CD4-positive, alpha-beta memory T cell (primary cell): Measurements from ENCODE around the gene C17orf113. TPM values are rescaled to one million over a fixed set of nuclear protein-coding genes. Genes with fewer than 3 reads are reported as not detected.
A peak's percentile ranks its signal among the peaks of the same experiment; 100 is the strongest.

Experiments
- CTCF ChIA-PET: fragments of 350-600 bp; sonication (Branson Sonifier 250); formaldehyde crosslinking; loops from one replicate; lab custom pipeline; 2021; ENCODE audit warnings: inconsistent platforms; ENCODE audit not compliant: partially characterized antibody; lab: Charles Lee
- POLR2A ChIA-PET: fragments of 350-600 bp; sonication (Branson Sonifier 250); formaldehyde crosslinking; loops from one replicate; lab custom pipeline; 2021; ENCODE audit not compliant: partially characterized antibody; lab: Charles Lee
- DNase-seq, 5 donors: peaks; one replicate each; pipeline versions ENCODE4 v3.0.0 to v3.0.0-alpha.2; 2020 to 2022; ENCODE audit warnings: mixed read lengths in 1 of 5
- H3K27ac ChIP-seq: one replicate; pipeline ENCODE4 v1.7.0; 2013; ENCODE audit warnings: low read depth, low read length
- H3K27me3 ChIP-seq: 2 replicates; pipeline ENCODE4 v1.7.0; 2013; ENCODE audit warnings: mild to moderate bottlenecking, low read length, moderate library complexity; ENCODE audit not compliant: insufficient read depth
- H3K36me3 ChIP-seq: 2 replicates; pipeline ENCODE4 v1.7.0; 2013; ENCODE audit warnings: mild to moderate bottlenecking, low read length, moderate library complexity; ENCODE audit not compliant: insufficient read depth
- H3K4me1 ChIP-seq: 2 replicates; pipeline ENCODE4 v1.7.0; 2013; ENCODE audit warnings: mild to moderate bottlenecking, low read length, moderate library complexity; ENCODE audit not compliant: insufficient read depth
- H3K4me3 ChIP-seq, 2 donors: one replicate each; pipeline ENCODE4 v1.7.0; 2013; ENCODE audit warnings: low read length in 2 of 2, mild to moderate bottlenecking in 1 of 2
- H3K9me3 ChIP-seq, 2 donors: one replicate each; pipeline ENCODE4 v1.7.0; 2013; ENCODE audit warnings: low read length in 2 of 2, control low read depth in 1 of 2; ENCODE audit not compliant: control insufficient read depth in 1 of 2
- H3K27ac Mint-ChIP-seq, 7 donors: one replicate each; pipeline ENCODE4 v1.8.0; 2020 to 2021; ENCODE audit warnings: mixed read lengths in 7 of 7, mild to moderate bottlenecking in 6 of 7, inconsistent platforms in 3 of 7, moderate library complexity in 3 of 7
- H3K27me3 Mint-ChIP-seq, 2 donors: one replicate each; pipeline ENCODE4 v1.8.0; 2020 to 2021; ENCODE audit warnings: mixed read lengths in 2 of 2
- H3K36me3 Mint-ChIP-seq, 2 donors: one replicate each; pipeline ENCODE4 v1.8.0; 2020 to 2021; ENCODE audit warnings: mixed read lengths in 2 of 2, inconsistent platforms in 1 of 2, mild to moderate bottlenecking in 1 of 2
- H3K4me1 Mint-ChIP-seq, 4 donors: one replicate each; pipeline ENCODE4 v1.8.0; 2020 to 2021; ENCODE audit warnings: mixed read lengths in 4 of 4, mild to moderate bottlenecking in 1 of 4
- H3K4me3 Mint-ChIP-seq, 8 donors: one replicate each; pipeline ENCODE4 v1.8.0; 2020 to 2021; ENCODE audit warnings: mixed read lengths in 8 of 8, mild to moderate bottlenecking in 7 of 8, moderate library complexity in 6 of 8, inconsistent platforms in 3 of 8
- H3K9me3 Mint-ChIP-seq, 8 donors: one replicate each; pipeline ENCODE4 v1.8.0; 2020 to 2021; ENCODE audit warnings: mixed read lengths in 8 of 8, mild to moderate bottlenecking in 5 of 8, inconsistent platforms in 3 of 8, moderate library complexity in 1 of 8
- intact Hi-C: fragments of 100-400 bp; cut with micrococcal nuclease; formaldehyde crosslinking; loops from one replicate; pipeline ENCODE4 v1.15.1; 2023
- polyA plus RNA-seq, 2 donors: library from polyadenylated mRNA; unstranded; fragments of 300-500 nt; fragmentation: Illumina TruSeq; gene quantifications; one replicate each; pipeline ENCODE4 v1.2.3, GENCODE V29; 2021
- total RNA-seq, 2 experiments: library from RNA; stranded (reverse); gene quantifications; one replicate each; pipeline ENCODE4 v1.2.3, GENCODE V29; 2021

The C17orf113 gene
- total RNA-seq (under 1 TPM; 0.76 to 0.97 TPM), polyA plus RNA-seq (under 1 TPM; 0.39 to 0.53 TPM)

GRCh38 chr17:42050393-42051012 is at the start of gene C17orf113:
Gene C17orf113, minus strand, starts transcription at chr17:42050601. Its CDS starts 7,225 bp downstream, at chr17:42043376.
- no peaks in the 10 kb centered on the region for H3K9me3 ChIP-seq
- peaks cover 0 to 2% (median 0%) of the 10 kb centered on the region in 8 donors for H3K9me3 Mint-ChIP-seq
- H3K36me3 ChIP-seq: no peaks in the 10 kb centered on the region
- peaks cover 6% of the 10 kb centered on the region for H3K4me1 ChIP-seq
- H3K27me3 Mint-ChIP-seq: peaks cover 13 to 37% of the 10 kb centered on the region in 2 donors
- peak; percentile 32 to 48 (median 37) for DNase-seq
- H3K4me3 Mint-ChIP-seq: peak within 1 kb of the TSS; percentile 82 to 88 (median 86)
- ChIA-PET POLR2A (interaction anchor here (1.5 kb wide), 1 partner anchor 85 kb away, joined by 5 read pairs; no protein-coding TSS in a partner anchor), CTCF (interaction anchor here (1.0 to 3.2 kb wide), 4 partner anchors 15 to 88 kb away, joined by 3 to 12 read pairs (median 5); no protein-coding TSS in a partner anchor)
- no peak within 1 kb of the TSS for H3K27ac ChIP-seq
- no peaks in the 10 kb centered on the region for H3K36me3 Mint-ChIP-seq
- H3K4me3 ChIP-seq: peak within 1 kb of the TSS in 1 of 2 donors; percentile 27
- H3K27ac Mint-ChIP-seq: peak within 1 kb of the TSS; percentile 50 to 83 (median 66)
- no peaks in the 10 kb centered on the region for H3K27me3 ChIP-seq
- H3K4me1 Mint-ChIP-seq: peaks cover 5 to 10% (median 7%) of the 10 kb centered on the region in 4 donors
- intact Hi-C loops: no loop called here

GRCh38 chr17:42098730-42099399 is 48.5 kb upstream of the C17orf113 start:
- peaks cover 6% of the 10 kb centered on the region for H3K27me3 ChIP-seq
- POLR2A ChIA-PET: interaction anchor here (2.8 kb wide), 1 partner anchor 14 kb away, joined by 14 read pairs; the partner anchor contains the start of gene DHX58
- no peaks in the 10 kb centered on the region for H3K9me3 Mint-ChIP-seq
- H3K4me3 Mint-ChIP-seq: peak overlapping the region in 1 of 8 donors; percentile 25
- H3K9me3 ChIP-seq: no peaks in the 10 kb centered on the region
- H3K4me3 ChIP-seq: no peak overlapping the region
- peak overlapping the region in 2 of 7 donors; percentile 23 to 89 for H3K27ac Mint-ChIP-seq
- no peaks in the 10 kb centered on the region for H3K36me3 ChIP-seq
- H3K4me1 ChIP-seq: peaks cover 7% of the 10 kb centered on the region
- DNase-seq: no peak
- peaks cover 2 to 20% of the 10 kb centered on the region in 2 donors for H3K27me3 Mint-ChIP-seq
- intact Hi-C loops: no loop called here
- H3K27ac ChIP-seq: no peak overlapping the region
- H3K36me3 Mint-ChIP-seq: no peaks in the 10 kb centered on the region
- H3K4me1 Mint-ChIP-seq: peaks cover 2 to 8% (median 7%) of the 10 kb centered on the region in 4 donors
- CTCF ChIA-PET: interaction anchor here (1.0 to 1.7 kb wide), 2 partner anchors 19 to 31 kb away, joined by 3 to 9 read pairs; no protein-coding TSS in a partner anchor

DNA sequence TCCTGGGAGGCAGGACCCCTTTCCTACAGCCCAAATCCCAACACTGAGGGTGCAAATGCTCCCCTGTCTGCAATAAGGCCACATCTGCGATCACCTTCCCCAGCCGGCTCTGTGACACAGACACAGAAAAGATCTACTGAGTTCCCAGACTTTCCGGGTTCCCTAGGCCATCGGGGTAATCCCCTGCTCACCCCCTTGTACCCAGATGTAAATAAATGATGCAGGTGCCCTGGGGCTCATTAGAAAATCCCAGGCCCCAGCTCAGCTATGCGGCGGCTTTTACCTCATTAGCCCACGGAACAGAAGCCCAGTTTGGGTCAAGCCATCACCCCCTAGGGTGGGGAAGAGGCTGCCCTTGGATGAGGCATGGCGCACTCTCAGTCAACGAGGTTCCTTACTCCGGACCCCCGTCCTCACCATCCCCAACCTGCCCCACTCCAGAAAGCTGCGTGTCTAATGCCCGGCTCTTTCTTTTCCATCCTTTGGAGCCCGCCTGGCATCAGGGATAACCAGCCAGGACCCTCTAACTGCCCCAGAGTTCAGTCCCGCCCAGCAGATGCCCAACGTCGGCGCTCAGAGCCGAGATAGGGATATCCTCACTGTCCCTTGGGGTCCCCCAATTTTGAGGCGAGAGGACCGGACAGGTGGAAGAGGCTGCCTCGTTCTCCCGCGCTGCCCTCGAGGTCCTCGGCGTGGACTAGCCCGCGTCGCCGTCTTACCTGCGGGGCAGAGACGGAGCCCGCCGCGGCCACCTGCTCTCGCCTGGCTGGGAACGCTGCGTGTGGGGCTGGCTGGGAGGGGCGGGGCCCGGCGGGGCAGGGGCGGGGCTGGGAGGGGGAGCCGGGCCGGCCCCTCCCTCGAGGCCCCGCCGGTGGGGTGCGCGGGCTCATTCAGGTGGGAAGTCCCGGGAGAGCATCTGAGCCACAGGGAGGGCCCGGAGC is 47.6 kb upstream of the C17orf113 start, which contains the start of gene ZNF385C:
Gene ZNF385C (minus strand): TSS at position 783 of the 941 bp plus-strand sequence. CDS start 35,417 bp downstream, outside the sequence.
- Histone ChIP-seq H3K36me3 (no peaks in the 10 kb centered on the region), H3K27ac (no peak within 1 kb of the TSS), H3K4me3 (peak within 1 kb of the TSS in 1 of 2 donors; percentile 28), H3K27me3 (peaks cover 6% of the 10 kb centered on the region), H3K4me1 (peaks cover 7% of the 10 kb centered on the region), H3K9me3 (no peaks in the 10 kb centered on the region)
- Mint-ChIP-seq H3K4me3 (peak within 1 kb of the TSS; percentile 21 to 79 (median 52)), H3K36me3 (no peaks in the 10 kb centered on the region), H3K9me3 (no peaks in the 10 kb centered on the region), H3K4me1 (peaks cover 2 to 8% (median 7%) of the 10 kb centered on the region in 4 donors), H3K27me3 (peaks cover 2 to 20% of the 10 kb centered on the region in 2 donors), H3K27ac (peak within 1 kb of the TSS in 6 of 7 donors; percentile 10 to 89 (median 32))
- CTCF ChIA-PET: interaction anchor here (1.0 to 2.6 kb wide), 5 partner anchors 18 to 74 kb away, joined by 3 to 9 read pairs (median 5); no protein-coding TSS in a partner anchor
- POLR2A ChIA-PET: interaction anchor here (2.8 kb wide), 1 partner anchor 15 kb away, joined by 14 read pairs; the partner anchor contains the start of gene DHX58
- DNase-seq: peak in 4 of 5 donors; percentile 25 to 58 (median 28)
- intact Hi-C loops: no loop called here

DNA sequence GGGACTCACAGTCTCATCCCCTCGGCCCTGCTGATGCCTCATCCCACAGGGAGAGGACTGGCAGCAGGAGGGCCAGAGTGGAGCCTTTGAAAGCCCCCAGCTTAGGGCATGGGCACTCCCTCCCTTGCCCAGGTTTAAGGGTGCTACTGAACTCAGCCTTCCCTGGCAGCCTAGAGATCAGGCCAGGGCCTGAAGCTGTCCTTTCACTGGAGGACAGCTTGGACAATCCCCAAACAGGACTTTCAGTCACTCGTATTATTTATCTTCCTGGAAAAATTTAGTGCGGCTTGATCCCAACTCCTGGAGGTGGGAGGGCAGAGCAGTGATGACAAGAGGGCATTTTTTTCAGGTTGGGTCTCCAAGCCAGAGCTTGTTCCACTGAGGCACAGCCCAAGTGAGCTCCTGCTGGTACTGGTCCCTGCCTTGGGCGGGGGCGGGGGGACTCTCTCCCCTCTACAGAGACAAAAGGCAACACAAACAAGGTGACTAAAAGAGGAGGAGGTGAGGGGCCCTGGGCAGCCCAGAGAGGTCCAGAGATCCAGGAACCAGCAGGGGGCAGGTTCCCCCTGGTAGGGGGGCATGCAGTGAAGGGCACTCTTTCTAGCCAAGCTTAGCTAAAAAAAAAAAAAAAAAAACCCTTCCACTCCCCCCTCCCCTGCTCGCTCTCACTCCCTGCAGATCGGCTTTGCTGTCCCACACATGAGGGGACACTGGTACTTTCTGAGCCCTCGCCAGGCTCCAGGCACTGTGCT is 46.1 kb upstream of the C17orf113 start:
- DNase-seq: no peak
- Mint-ChIP-seq H3K27ac (no peak overlapping the region), H3K36me3 (no peaks in the 10 kb centered on the region), H3K27me3 (peaks cover 2 to 21% of the 10 kb centered on the region in 2 donors), H3K4me1 (peaks cover 2 to 8% (median 7%) of the 10 kb centered on the region in 4 donors), H3K9me3 (no peaks in the 10 kb centered on the region), H3K4me3 (peak overlapping the region in 1 of 8 donors; percentile 22)
- H3K4me1 ChIP-seq: peaks cover 7% of the 10 kb centered on the region
- CTCF ChIA-PET: interaction anchor here (0.6 to 2.6 kb wide), 5 partner anchors 29 to 89 kb away, joined by 3 to 8 read pairs (median 3); no protein-coding TSS in a partner anchor
- H3K27me3 ChIP-seq: peaks cover 6% of the 10 kb centered on the region
- H3K9me3 ChIP-seq: no peaks in the 10 kb centered on the region
- intact Hi-C loops: no loop called here
- no peaks in the 10 kb centered on the region for H3K36me3 ChIP-seq
- POLR2A ChIA-PET: interaction anchor here (2.8 kb wide), 1 partner anchor 16 kb away, joined by 14 read pairs; the partner anchor contains the start of gene DHX58
- H3K27ac ChIP-seq: no peak overlapping the region
- no peak overlapping the region for H3K4me3 ChIP-seq

- Histone ChIP-seq H3K4me3 (no peak overlapping the region), H3K27me3 (peaks cover 6% of the 10 kb centered on the region), H3K9me3 (no peaks in the 10 kb centered on the region), H3K4me1 (peaks cover 7% of the 10 kb centered on the region), H3K27ac (no peak overlapping the region), H3K36me3 (no peaks in the 10 kb centered on the region)
- H3K27me3 Mint-ChIP-seq: peaks cover 3 to 28% of the 10 kb centered on the region in 2 donors
- intact Hi-C loops: no loop called here
- H3K4me3 Mint-ChIP-seq: no peak overlapping the region
- peaks cover 2 to 8% (median 7%) of the 10 kb centered on the region in 4 donors for H3K4me1 Mint-ChIP-seq
- H3K27ac Mint-ChIP-seq: no peak overlapping the region
- H3K9me3 Mint-ChIP-seq: no peaks in the 10 kb centered on the region
- no peaks in the 10 kb centered on the region for H3K36me3 Mint-ChIP-seq
- DNase-seq: no peak
- ChIA-PET CTCF (interaction anchor here (0.7 kb wide), 1 partner anchor 514 kb away, joined by 3 read pairs; no protein-coding TSS in a partner anchor), POLR2A (no interaction called here)
These were observed 44.1 kb upstream of the C17orf113 start for GRCh38 chr17:42094375-42095069.
